HG03460 (cell line): ENCODE measurements around the gene MUSTN1.

ENCODE experiments used
- ATAC-seq: cut with Tn5 transposase; IDR thresholded peaks from one replicate; pipeline ENCODE4 v1.9.1; 2021; ENCODE audit not compliant: unreplicated experiment

The MUSTN1 gene

DNA sequence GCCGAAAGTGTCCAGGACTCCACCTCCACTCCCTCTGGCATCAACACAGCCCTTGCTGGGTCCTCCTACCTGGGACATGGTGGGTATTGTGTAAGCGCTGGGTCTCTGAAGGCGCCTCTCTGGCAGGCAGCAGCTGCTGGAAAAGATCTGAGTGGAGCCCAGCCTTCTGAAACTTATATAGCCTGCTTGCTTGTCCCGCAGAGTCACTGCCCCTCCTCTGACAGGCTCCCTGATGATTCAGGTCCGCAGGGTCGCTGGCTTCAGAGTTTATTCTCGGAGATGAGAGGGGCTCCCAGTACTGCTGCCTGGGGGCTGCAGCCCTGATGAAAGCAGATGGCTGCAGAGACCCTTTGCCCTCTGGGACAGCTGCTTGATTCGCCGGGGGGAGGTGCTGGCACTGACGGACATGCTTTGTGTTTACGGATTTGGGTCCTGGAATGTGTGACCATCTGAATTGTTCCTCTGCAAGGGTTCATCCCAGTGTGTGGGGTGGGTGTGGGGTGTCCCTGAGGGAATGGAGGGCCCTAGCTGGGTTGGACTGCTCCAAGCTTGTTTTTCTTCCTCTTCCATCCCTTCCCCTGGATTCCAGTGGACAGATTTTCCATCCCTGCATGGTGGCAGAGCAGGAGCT lies at the start of gene MUSTN1:
Gene MUSTN1 (minus strand): TSS at position 149 of the 631 bp plus-strand sequence. CDS start 71 bp downstream, at position 78.
- ATAC-seq: no peak

DNA sequence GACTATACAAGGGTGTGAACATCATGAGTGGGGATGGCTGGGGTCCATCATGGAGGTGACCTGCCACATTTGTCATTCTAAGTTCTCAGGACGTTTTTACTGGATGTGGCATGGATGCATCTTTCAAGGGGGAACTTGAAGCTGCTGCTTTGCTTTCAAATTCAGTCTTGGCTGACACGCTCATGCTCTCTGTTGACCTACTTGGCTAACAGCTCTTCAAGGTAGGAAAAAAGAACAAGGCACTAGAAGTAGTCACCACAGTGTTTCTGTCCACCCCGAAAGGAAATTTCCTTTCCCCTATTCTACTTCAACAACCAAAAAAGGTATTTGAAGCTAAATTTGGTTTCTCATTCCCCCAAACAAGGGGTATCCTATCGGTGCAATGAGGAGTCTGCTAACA lies 47.6 kb upstream of the MUSTN1 start:
- ATAC-seq: no peak

DNA sequence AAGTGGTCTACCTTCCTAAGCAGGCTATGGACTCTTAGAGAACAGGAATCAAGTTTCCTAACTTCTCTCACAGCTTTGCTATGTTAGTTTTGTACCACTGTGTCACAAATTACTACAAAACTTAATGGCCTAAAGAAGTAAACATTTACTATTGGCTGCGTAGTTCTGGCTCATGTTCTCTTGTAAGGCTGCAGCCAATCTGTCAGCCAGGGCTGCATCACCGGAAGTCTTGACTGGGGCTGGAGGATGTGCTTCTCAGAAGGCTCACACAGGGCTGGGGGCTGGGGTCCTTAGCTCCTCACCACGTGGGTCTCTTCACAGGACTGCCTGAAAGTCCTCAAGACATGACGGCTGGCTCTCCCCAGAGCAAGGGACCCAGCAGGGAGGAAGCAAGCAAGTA lies 47.1 kb upstream of the MUSTN1 start:
- no peak for ATAC-seq

DNA sequence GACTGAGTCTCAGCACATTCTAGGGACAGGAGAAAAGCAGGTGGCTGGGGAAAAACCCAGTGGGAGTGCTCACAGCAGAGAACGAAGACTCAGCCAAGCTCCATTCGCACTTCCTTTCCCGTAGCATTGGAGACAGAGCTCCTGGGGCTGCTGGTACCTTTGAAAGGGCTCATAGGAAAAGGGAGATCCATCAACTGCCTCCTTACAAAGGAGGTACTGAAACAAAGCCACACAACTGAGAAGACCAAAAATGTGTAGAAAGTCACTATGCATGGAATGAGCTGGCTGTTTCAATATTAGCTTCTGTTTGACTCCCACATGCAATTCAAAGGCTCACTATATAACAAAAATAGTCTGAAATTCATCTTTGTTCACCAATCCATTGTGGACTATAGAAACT lies 45.7 kb upstream of the MUSTN1 start:
- peak; percentile 73 for ATAC-seq

DNA sequence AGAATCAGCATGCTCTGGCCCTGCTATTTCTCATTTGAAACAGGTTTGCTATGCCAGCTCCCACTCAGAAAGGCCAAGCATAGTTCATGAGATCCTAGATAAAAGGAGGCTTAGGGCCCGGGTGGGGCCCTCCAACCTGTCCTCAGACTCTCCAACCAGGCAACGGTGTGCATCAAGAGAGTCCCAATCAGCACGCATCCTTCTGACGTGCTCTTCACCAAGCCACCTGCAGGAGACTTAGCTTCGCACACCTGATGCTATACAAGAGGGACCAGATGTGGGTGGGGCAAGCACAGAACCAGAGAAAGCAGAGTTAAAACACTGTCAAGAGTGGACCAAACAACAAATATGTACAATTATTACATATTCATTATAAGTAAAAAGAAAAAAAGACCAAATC lies 45.2 kb upstream of the MUSTN1 start:
- no peak for ATAC-seq

DNA sequence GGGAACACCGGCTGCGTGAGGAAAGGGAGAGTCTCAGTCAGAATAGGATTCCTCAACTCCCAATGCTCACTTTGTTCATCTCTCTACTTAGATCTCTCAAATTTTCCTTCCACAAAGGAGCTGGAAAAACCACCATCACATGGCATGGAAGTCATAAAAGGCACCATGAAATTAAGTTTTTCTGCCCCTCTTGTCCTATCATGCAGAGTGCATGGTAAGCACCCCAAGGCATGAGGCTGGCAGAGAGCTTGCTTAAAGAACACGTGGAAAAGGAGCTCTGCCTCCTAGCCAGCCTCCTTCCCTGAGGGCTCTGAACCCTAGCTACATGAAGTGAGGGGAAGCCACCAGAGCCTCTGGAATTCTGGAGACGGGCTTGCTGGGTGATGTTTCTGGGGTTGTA lies 44.8 kb upstream of the MUSTN1 start:
- ATAC-seq: no peak

DNA sequence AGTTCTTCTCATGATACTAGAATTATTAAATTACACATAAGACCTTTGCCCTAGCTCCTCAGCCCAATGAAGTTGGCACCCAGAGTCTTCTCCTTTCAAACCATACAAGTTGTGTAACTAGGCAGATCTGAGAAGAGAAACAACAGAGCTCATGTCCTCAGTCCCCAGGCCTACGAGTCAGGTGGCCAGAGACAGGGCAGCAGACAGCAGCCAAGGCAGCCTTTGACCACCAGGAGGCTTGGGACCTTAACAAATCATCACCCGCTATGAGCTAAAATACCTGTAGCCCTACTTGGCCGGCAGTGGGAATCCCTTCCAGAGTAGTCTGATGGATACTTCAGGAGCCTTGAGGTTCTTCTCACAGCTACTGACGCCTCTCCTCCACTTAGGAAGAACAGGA lies 44.3 kb upstream of the MUSTN1 start:
- no peak for ATAC-seq

DNA sequence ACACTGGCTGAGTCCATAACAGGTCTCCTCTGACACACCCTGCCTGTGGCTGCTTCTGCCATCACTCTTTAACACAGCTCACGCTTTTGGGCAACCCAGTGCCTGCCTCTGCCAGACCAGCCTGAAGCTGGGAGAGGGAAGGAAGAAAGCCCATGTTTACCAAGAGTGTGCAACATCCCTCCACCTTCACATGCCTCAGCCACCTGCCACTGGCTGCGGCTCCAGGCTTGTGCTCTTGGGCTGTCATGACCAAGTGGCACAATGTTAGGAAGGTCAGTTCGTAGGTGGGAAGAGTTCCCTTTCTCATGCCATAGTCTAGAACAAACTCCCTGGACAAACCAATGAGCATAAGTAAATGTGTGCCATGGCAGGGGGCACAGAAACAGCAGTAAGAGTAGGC lies 42.3 kb upstream of the MUSTN1 start:
- ATAC-seq: no peak

DNA sequence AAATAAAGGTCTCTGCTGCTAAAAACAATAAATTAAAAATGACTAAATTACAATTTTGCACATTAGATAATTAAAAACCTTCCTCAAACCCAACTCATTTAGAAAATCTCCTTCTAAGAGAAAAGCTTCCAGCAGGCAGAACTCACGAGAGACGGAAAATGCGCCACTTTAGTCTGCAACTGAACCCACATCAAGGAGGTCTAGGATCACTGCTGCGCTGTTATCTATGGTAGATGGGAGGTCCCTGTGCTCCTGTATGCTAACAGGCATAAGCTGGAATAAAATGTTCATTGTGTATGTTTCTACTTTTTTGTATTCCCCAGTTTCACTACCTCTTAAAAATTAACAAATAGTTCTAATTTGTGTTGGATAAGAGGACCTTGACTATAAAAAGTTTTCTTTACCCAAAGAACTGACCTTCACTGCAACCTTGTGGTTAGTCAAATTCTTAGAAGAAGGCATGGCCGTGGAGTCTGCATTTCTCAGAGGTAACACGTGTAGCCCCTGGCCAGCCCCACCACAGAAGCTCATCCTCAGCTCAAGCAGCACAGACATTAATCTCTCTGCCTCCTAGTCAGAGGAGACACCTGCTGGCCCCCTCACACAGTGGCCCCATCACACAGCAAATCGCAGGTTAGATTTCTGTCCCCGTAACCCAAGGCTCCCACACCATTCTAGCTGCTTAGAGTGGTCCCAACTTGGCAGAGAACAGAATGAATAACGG lies 40.2 kb upstream of the MUSTN1 start:
- no peak for ATAC-seq

DNA sequence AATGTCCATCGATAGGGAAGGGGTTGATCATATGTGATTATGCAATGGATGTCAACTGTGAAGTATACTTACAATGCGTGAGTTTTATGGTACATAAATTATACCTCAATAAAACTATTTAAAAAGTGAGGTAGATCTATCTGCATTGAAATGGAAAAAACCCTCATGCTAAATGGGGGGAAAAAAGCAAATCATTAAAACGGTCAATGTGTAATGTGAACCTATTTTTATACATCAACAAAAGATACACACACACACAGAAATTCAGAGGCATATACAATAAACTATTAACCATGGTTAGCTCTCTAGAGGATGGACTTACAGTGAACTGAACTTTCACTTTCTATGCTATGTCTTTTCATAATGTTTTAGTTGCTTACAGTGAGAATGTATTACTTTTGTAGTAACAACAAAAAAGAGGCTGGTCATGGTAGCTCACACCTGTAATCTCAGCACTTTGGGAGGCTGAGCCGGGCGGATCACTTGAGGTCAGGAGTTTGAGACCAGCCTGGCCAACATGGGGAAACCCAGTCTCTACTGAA lies 39.4 kb upstream of the MUSTN1 start:
- ATAC-seq: no peak

DNA sequence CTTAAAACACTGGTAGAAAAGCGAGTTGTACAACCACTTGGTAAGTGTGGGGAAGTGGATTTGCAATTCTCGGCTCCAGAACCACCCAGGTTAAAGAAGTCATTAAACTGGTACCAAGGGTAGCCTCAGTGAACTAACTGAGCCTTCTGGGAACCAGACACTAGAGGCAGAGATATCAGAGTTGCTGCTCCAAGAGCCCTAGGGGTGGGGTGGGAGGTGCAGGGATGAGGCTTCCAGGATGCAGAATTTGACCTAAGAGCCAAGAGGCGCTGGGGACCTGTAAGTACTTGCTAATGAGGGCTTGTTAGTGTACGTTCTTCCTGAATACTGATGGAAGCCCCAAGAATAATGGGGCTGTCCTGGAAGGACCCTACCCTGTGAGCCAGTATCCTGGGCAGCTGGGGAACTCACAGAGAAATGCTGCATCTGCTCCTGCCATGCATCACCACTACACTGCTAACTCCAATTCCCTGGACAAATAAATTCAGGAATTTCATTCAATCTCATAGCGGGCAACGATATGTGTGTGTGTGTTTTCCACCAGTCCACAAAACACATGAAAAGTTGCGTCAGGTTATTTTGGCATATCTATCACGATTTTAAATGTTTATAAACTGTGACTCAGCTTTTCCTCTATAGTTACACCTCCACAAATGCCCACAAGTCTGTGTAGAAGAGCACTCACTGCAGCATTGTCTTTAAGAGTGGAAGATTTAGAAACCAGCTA lies 38.8 kb upstream of the MUSTN1 start:
- ATAC-seq: no peak

DNA sequence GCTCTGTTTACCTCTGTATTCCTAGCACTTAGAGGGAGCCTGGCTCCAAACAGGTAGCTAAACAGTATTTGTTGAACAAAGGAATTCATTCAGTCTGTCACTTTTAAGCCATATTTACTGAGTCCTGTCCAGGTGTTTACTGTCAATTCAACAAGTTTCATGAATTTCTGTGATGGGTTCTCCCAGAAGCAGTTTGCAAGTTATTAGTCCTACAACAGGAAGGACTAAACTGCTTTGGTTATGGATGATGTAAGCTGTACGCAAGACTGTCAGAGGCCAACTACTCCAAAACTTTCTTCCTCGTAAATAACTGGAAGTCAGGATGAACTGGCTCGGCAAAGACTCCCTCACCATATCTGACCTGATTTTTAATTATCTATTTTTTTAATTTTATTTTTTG lies 37.4 kb upstream of the MUSTN1 start:
- no peak for ATAC-seq

DNA sequence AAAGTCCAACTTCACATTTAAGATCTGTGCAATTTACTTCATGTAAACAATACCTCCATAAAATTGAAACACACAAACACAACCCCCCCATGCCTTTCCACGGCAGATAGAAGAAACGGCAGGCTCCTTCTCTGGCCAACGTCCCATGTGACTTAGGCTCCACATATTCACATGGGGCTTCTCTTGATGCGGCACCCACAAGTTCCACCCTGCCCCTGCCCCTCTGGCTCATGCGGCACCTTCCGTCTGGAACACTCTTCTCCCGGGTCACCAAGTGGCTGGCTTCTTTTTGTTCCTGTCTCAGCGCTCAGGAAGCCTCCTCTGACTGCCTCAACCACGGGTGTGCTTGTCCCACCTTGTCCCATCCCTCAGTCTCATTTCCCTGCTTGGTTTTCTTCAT lies 36.9 kb upstream of the MUSTN1 start:
- no peak for ATAC-seq

DNA sequence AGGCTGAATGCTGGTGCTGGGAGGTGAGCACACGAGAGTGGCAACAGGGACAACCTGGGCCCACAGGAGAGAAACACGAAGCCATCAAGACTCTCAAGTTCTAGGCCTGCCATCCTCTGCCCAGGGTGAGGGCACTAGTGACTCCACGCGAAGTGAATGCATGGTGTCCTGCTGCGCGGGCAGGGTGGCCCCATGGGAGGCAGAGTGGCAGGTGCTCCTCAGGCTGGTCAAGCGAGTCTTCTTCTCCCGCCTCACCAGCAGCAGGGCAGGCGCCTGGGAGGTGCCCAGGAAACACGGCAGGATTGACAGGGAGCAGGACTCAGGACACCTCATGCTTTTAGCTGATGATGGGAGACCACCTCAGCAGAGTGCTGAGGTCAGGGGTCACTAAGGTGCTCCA lies 35.7 kb upstream of the MUSTN1 start:
- ATAC-seq: no peak

DNA sequence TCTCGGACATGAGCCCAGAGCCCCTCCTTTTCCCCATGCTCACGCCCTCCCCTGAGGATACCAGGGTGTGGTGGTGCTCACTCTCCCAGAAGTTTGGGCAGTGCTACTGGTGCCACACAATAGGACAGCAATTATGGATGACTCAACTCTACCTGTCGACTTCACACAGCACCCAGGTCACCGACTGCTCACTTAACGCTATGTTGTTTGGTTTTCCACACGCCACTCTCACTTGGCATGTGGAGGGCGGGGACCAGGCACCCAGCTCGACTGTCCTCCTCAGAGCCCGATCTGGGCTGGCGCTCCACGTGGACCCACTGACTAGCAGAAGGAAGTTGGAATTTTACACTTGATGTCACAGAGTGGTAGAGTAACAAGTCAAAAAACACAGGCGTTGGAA lies 31.6 kb upstream of the MUSTN1 start:
- no peak for ATAC-seq

DNA sequence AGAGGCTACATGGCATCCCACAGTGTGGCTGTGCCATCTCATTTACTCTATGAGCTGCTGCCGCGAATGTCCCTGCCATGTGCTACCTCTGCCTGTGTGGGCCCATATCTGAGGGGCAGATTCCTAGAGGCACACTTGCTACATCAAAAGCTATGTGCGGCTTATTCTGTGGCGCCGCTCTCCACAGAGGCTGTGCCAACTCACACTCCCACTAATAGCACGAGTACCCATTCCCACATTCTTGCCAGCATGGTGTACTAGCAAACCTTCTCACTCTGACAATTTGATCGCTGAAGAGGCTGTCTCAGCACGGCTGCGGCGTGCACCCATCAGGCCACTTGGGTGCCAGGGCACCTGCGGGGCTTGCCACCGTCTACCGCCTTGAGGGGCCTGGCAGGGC lies 31.2 kb upstream of the MUSTN1 start:
- ATAC-seq: no peak

DNA sequence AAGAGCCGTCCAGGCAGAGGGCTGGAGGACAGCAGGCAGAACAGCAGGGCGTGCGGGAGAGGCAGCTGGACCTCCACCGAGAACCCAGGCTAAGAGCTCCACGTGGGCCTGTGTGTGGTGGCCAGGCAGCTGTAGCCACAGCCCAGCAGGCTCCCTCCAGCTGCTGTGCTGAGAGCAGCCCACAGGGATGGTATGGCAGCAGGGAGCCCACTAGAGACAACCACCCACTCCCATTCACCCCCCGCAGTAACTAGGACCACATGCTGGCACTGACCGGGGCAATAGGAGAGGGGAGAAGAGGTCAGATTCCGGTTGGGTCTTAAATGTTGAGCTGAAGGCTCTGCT lies 25.6 kb upstream of the MUSTN1 start:
- ATAC-seq: no peak

DNA sequence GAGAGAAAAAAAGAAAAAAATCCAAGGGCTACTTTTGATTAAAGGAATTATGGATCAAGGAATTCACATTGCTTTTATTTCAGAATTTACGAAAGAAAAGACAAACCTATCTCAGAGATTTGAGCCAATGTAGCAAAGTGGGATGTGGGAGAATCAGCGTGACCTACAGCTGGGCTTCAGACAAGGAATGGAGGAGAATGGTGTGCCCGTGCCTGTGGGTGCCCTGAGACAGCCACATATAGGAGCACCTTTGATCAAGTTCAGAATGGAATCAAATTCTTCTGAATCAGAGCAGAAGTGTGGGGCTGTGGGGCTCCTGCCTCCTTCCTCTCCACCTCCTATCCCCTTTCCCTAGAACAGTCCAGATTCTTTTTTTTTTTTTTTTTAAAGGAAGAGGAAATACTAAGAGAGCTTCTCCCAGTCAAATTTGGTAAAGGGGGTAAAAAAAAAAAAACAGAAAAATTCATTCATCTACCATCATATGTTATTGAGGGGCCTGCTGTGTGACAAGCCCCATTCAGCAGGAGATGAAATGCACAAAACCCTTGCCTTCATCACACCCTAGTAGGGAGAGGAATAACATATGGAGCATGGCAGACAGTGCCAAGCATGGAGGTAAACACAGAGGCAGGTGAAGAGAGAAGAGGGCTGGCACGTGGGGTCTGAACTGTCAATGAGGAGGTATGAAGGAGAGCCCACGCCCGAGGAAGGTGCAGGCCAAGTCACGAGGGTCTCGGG lies 25.0 kb upstream of the MUSTN1 start:
- ATAC-seq: no peak

DNA sequence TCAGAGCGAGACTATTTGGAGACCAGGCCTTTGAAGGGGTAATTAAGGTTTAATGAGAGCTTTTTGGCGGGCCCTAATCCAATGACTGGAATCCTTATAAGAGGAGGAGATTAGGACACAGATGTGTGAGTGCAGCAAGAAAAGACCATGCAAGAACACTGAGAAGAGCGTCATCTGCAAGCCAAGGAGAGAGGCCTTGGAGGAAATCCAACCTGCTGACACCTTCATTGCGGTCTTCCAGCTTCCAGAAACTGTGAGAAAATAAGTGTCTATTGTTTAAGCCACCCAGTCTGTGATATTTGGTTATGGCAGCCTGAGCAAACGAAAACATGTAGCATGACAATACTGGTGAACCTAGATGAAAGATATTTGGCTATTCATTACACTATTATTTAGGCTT lies 23.0 kb upstream of the MUSTN1 start:
- ATAC-seq: no peak

DNA sequence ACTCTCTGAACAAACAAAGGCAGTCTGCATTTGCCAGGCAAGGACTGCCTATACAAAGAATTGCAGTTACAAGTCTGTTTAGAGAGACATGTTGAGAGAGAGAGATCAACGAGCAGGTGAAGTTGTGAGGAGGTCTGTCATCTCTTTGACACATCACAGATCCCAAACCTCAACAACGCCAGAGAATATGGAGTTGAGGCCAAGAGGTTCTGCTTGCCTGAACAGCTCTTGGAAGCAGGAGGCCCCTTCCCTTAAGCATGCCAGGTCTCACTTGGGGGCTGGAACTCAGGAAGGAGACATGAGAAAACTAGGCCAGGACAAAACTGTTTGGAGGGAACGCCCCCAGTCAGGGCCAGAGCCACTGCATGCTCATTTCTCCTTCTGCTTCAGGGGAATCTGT lies 22.3 kb upstream of the MUSTN1 start:
- ATAC-seq: no peak

DNA sequence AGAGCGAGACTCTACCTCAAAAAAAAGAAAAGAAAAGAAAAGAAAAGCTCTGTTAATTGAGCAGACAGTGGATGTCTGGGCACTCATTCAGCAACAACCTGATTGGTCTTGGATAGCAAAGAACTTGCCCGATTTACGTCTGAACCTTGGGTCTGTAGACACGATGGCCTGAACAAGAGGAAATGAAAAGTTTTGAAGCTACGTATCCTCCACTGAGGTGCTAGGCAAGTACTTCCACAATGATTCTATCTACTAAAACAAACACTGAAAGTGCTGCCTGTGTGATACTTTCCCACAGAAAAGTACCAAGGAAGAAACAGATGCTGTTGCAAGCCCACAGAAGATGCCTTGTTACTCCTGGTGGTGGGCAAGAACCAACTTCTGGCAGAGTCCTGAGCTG lies 21.8 kb upstream of the MUSTN1 start:
- ATAC-seq: no peak
